ENCODE results near the gene P2RX1. TPM values are rescaled to one million over a fixed set of nuclear protein-coding genes. Genes with fewer than 3 reads are reported as not detected.
A peak's percentile ranks its signal among the peaks of the same experiment; 100 is the strongest.

The P2RX1 gene
- total and polyA plus RNA-seq, 8 donors: 1.7 to 12.1 (median 2.3) TPM

- H3K27ac ChIP-seq: no peak overlapping the region
- no peaks in the 10 kb centered on the region for H3K27me3 ChIP-seq
- ATAC-seq (no peak), DNase-seq (no peak)
- intact Hi-C loops (cut with DNase I): no loop called here
- no peak overlapping the region for H3K4me3 ChIP-seq
- H3K4me1 ChIP-seq: peaks cover 0 to 26% of the 10 kb centered on the region in 2 donors
- H3K9me3 ChIP-seq: no peaks in the 10 kb centered on the region
- no peak for TF ChIP-seq CTCF (IDR thresholded peaks at IDR 0.05)
- H3K36me3 ChIP-seq: peaks cover 0 to 64% of the 10 kb centered on the region in 2 donors
These were observed 34.0 kb downstream of the P2RX1 start for GRCh38 chr17:3882276-3882675.

GRCh38 chr17:3880983-3881382 lies 35.3 kb downstream of the P2RX1 start:
- intact Hi-C loops (cut with DNase I): no loop called here
- no peaks in the 10 kb centered on the region for H3K9me3 ChIP-seq
- peaks cover 0 to 13% of the 10 kb centered on the region in 2 donors for H3K4me1 ChIP-seq
- no peak overlapping the region for H3K4me3 ChIP-seq
- no peak for DNase-seq
- H3K36me3 ChIP-seq: peaks cover 0 to 75% of the 10 kb centered on the region in 2 donors
- no peak for TF ChIP-seq CTCF (IDR thresholded peaks at IDR 0.05)
- no peak overlapping the region for H3K27ac ChIP-seq
- H3K27me3 ChIP-seq: no peaks in the 10 kb centered on the region
- ATAC-seq: no peak

GRCh38 chr17:3879591-3880417 lies 36.5 kb downstream of the P2RX1 start:
- no peak for TF ChIP-seq CTCF (IDR thresholded peaks at IDR 0.05)
- ATAC-seq (peak; percentile 8), DNase-seq (no peak)
- Histone ChIP-seq H3K27ac (no peak overlapping the region), H3K27me3 (no peaks in the 10 kb centered on the region), H3K4me1 (peaks cover 0 to under 1% of the 10 kb centered on the region in 2 donors), H3K36me3 (peaks cover 0 to 74% of the 10 kb centered on the region in 2 donors), H3K9me3 (no peaks in the 10 kb centered on the region), H3K4me3 (no peak overlapping the region)
- intact Hi-C loops (cut with DNase I): no loop called here

DNA sequence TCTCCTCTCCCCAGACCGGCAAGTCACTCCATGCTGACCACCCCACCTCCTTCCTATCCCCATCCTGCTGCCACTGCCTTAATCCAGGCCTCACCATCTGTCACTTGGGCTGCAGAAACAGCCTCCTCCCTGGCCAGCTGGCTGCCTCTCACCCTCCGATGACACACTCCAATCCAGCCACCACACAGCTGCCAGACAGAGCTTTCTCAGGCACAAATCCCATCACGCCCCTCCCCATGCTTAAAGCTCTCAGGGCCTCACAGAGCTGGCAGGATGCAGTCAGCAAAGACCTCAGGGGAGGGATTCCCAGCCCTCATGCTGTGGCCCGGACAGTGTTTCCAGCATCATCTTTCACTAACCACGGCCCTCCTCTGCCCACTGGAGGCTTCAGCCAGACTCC lies 37.1 kb downstream of the P2RX1 start:
- ATAC-seq: peak; percentile 38
- peak in 1 of 4 donors; percentile 78 for DNase-seq
- Histone ChIP-seq H3K27ac (no peak overlapping the region), H3K9me3 (no peaks in the 10 kb centered on the region), H3K4me1 (no peaks in the 10 kb centered on the region), H3K27me3 (no peaks in the 10 kb centered on the region), H3K4me3 (no peak overlapping the region), H3K36me3 (peaks cover 0 to 72% of the 10 kb centered on the region in 2 donors)
- intact Hi-C loops (cut with DNase I): no loop called here
- no peak for TF ChIP-seq CTCF (IDR thresholded peaks at IDR 0.05)

DNA sequence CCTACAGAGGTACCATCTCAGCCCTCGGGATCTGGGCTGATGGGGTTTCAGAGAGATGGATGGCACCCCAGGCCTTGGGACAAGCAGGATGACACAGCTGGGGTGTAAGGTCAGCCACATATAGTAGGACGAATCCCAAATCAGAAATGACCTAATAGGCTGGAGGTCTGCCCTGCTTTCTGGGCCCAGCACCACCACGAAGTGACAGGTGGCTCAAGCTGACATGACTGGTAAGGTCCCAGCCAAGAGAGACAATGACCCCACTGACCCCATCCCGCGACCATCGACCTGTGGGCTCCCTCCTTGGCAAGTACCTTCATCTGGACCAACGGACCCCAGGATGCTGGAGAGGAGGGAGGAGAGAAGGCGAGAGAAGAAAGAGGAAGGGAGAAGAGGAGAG lies 39.0 kb downstream of the P2RX1 start:
- peaks cover 0 to 72% of the 10 kb centered on the region in 2 donors for H3K36me3 ChIP-seq
- no peaks in the 10 kb centered on the region for H3K9me3 ChIP-seq
- no peak for DNase-seq
- intact Hi-C loops (cut with DNase I): no loop called here
- ATAC-seq: no peak
- no peaks in the 10 kb centered on the region for H3K27me3 ChIP-seq
- no peaks in the 10 kb centered on the region for H3K4me1 ChIP-seq
- TF ChIP-seq CTCF (IDR thresholded peaks at IDR 0.05): no peak
- H3K27ac ChIP-seq: no peak overlapping the region
- no peak overlapping the region for H3K4me3 ChIP-seq

All from left lung (tissue), 10 donors.